Measurements from ENCODE around the gene ATCAY.

Gene ATCAY

GRCh38 chr19:3880471-3881271 lies at the start of gene ATCAY:
ATCAY (plus strand) TSS chr19:3880685; CDS start chr19:3885768, 5,083 bp downstream.
- DNase-seq (ENCODE audit: low read depth in 3 of 3), result no peak

GRCh38 chr19:3831601-3832000 lies 48.9 kb upstream of the ATCAY start:
- DNase-seq (ENCODE audit: low read depth in 3 of 3), result no peak

GRCh38 chr19:3832001-3832400 lies 48.5 kb upstream of the ATCAY start:
- no peak for DNase-seq (ENCODE audit: low read depth in 3 of 3)

- no peak for DNase-seq (ENCODE audit: low read depth in 3 of 3)
Observed at GRCh38 chr19:3833578-3834348, 46.7 kb upstream of the ATCAY start.

GRCh38 chr19:3834349-3835054 lies 46.0 kb upstream of the ATCAY start:
- DNase-seq (ENCODE audit: low read depth in 3 of 3), result no peak

- DNase-seq (ENCODE audit: low read depth in 3 of 3), result no peak
Observed at GRCh38 chr19:3835055-3835435, 45.4 kb upstream of the ATCAY start.

- no peak for DNase-seq (ENCODE audit: low read depth in 3 of 3)
Observed at GRCh38 chr19:3836887-3837286, 43.6 kb upstream of the ATCAY start.

- no peak for DNase-seq (ENCODE audit: low read depth in 3 of 3)
Observed at GRCh38 chr19:3837332-3837731, 43.2 kb upstream of the ATCAY start.

- DNase-seq (ENCODE audit: low read depth in 3 of 3), result no peak
Observed at GRCh38 chr19:3837922-3838321, 42.6 kb upstream of the ATCAY start.

- no peak for DNase-seq (ENCODE audit: low read depth in 3 of 3)
Observed at GRCh38 chr19:3838661-3839060, 41.8 kb upstream of the ATCAY start.

- no peak for DNase-seq (ENCODE audit: low read depth in 3 of 3)
Observed at GRCh38 chr19:3839941-3840340, 40.5 kb upstream of the ATCAY start.

GRCh38 chr19:3840804-3841203 lies 39.7 kb upstream of the ATCAY start:
- no peak for DNase-seq (ENCODE audit: low read depth in 3 of 3)

- no peak for DNase-seq (ENCODE audit: low read depth in 3 of 3)
Observed at GRCh38 chr19:3842948-3843347, 37.5 kb upstream of the ATCAY start.

- DNase-seq (ENCODE audit: low read depth in 3 of 3), result no peak
Observed at GRCh38 chr19:3844596-3844995, 35.9 kb upstream of the ATCAY start.

GRCh38 chr19:3849092-3849491 lies 31.4 kb upstream of the ATCAY start:
- peak in 2 of 3 experiments; percentile 18 to 36 for DNase-seq (ENCODE audit: low read depth in 3 of 3)

- DNase-seq (ENCODE audit: low read depth in 3 of 3), result no peak
Observed at GRCh38 chr19:3849787-3850186, 30.7 kb upstream of the ATCAY start.

GRCh38 chr19:3850320-3850972 lies 30.0 kb upstream of the ATCAY start:
- DNase-seq (ENCODE audit: low read depth in 3 of 3), result no peak

- DNase-seq (ENCODE audit: low read depth in 3 of 3), result no peak
Observed at GRCh38 chr19:3851254-3852176, 29.0 kb upstream of the ATCAY start.

- DNase-seq (ENCODE audit: low read depth in 3 of 3), result no peak
Observed at GRCh38 chr19:3852177-3852511, 28.3 kb upstream of the ATCAY start.

- DNase-seq (ENCODE audit: low read depth in 3 of 3), result peak in 1 of 3 experiments; percentile 7
Observed at GRCh38 chr19:3852614-3853254, 27.8 kb upstream of the ATCAY start.
